NOMO-1 (cell line): ENCODE data around the gene TUBB4A.

Experiments
- DNase-seq, 2 experiments: peaks; one replicate each; lab custom pipeline; 2025; ENCODE audit not compliant: unreplicated experiment in 2 of 2; lab: John Stamatoyannopoulos, UW

The TUBB4A gene

DNA sequence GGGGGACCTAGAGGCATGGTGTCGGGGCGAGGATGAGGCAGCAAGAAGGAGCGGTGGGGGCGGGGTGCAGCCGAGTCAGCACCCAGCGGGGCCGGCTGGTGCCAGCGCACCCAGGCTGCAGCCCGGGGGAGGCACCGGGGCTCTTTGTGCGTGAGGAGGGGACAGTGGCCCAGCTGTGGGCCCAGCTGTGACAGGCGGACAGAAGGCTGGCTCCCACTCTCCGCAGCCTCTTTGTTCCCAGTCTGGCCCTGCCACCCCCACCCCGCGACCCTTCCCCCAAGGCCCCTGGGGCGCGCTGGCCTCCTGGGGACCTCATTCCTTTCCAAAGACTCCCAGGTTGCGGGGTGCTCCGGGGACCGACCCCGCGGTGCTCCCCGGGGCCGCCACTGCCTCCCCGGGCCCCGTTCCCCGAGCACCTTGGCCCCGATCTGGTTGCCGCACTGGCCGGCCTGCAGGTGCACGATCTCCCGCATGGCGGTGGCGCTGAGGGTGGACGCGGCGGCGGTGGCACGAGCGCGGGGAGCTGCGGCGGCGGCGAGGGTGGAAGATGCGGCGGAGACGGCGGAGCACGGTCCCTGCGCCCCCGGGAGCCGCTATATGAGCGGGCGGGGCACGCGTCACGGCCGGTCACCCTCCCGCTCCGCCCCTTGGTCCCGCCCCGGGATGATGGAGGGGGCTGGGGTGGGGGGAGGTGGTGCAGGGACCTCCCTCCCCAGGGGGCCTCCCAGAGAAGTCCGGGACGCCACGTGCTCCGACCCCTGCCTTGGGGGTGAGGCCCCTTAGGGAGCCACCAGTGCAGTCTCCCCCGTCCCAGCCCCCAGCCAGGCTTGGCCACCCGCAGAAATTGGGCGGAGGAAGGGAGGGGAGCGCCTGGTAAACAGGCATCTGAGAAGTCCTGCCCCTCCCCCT, at the start of gene TUBB4A:
Gene TUBB4A, minus strand, starts transcription at position 570 of the 909 bp plus-strand sequence. Its CDS starts 97 bp downstream, at position 473.
- no peak for DNase-seq

DNA sequence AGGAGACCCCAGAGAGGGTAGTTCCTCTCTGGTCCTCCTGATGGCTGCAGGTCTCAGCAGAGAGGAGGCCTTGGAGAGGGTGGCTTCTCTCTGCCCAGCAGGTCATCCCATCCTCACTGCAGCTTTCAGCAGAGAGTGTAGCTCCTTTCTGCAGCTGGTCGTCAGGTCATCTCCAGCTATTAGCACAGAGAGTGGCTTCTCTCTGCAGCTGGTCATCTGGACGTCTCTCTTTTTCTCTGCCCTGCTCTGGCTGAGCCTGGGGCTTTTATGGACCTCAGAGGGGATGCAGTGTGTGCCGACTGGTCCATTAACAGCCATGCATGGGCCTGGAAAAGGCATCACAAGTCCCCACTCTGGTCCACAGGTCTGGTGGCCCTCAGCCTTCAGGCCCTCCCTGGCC, 49.0 kb upstream of the TUBB4A start:
- DNase-seq: no peak

DNA sequence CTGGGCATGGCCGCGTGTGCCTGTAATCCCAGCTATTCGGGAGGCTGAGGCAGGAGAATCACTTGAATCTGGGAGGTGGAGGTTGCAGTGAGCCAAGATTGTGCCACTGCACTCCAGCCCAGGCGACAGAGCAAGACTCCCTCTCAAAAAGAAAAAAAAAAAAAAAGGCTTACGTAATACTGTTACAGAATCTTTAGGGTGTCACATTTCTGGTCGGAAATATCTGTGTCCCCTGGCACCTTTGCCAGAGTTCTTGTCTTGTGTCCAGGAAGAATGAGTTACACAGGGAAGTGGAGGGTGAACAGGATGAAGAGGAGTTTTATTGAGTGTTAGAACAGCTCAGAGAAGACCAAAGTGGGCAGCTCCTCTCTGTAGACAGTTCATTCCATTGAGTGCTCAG, 48.6 kb upstream of the TUBB4A start:
- peak in 1 of 2 experiments; percentile 30 for DNase-seq

DNA sequence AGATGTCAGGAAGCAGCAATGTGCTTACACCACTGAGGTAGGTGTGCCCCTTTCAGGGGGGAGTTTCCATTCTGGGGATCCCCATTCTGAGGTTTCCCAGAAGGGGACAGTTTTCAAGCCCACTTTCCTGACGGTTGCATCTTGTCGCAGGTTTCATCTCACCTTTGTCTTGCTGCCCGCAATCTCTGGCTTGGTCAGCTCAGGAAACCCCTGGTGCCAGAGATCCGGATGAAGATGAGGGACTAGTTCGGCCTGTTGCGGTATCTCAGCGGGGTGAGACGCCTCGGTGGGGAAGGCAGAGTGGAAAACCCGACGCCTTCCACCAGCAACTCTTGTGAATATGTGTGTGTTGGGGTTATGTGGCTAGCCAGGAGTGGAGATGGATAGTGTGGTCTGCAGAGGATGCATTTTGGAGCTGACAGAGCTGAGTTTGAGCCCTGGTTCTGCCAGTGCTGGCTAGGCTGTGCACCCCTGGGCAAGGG, 41.8 kb upstream of the TUBB4A start:
- DNase-seq: no peak

DNA sequence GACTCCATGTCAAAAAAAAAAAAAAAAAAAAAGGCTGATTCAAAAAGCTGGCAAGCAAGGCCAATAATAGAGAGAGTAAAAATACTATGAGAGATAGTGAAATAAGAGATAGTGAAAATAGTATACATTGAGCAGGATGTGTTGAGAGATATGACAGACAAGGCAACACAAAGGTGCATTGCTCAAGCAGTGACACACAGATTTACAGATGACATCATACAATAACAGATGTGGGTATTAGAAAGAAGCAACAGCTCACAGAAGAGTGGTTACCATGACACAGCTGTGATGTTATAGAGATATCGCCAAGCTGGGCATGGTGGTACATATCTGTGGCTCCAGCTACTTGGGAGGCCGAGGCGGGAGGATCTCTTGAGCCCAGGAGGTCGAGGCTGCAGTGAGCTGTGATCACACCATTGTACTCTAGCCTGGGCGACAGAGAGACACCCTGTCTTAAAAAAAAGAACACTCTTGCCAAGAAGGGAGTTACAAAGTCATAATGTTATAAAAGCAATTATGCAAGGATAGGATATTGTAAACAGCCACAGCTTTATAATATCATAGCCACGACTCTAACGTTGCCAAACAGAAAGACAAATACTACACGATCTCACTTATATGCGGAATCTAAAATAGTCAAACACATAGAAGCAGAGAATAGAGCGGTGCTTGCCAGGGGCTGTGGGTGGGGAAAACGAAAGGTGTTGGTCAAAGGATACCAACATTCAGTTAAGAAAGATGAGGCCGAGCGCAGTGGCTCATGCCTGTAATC, 39.0 kb upstream of the TUBB4A start:
- no peak for DNase-seq

DNA sequence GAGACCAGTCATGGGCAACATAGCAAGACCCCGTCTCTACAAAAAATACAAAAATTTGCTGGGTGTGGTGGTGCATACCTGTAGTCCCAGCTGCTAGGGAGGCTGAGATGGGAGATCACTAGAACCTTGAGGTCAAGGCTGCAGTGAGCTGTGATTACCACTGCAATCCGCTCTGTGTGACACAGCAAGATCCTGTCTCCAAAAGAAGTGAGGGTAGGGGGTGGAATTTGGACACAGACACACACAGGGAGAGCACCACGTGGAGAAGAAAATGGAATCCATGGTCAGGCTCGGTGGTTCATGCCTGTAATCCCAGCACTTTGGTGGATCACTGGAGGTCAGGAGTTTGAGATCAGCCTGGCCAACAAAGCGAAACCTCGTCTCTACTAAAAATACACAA, 37.4 kb upstream of the TUBB4A start:
- DNase-seq: no peak

DNA sequence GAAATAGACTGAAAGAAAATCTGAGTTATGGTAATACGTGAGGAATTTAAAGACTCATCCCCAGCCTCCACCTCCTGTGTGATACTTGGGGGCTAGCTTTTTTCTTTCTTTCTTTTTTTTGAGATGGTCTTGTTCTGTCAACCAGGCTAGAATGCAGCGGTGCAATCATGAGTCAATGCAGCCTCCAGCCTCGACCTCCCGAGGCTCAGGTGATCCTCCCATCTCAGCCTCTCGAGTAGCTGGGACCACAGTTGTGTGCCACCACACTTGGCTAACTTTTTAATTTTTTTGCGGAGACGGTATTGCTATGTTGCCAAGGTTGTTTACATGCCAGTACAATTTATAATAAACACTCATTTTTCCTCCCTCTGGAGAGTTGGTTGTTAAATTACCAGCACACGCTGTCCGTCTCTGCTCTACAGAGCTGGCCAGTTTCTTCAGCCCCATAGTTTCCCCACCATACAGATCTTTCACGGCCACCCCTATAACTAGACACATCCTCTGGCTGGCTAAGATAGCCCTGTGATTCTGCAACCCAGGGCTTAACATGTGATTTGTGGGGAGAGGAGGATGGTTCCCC, 33.5 kb upstream of the TUBB4A start:
- DNase-seq: no peak

DNA sequence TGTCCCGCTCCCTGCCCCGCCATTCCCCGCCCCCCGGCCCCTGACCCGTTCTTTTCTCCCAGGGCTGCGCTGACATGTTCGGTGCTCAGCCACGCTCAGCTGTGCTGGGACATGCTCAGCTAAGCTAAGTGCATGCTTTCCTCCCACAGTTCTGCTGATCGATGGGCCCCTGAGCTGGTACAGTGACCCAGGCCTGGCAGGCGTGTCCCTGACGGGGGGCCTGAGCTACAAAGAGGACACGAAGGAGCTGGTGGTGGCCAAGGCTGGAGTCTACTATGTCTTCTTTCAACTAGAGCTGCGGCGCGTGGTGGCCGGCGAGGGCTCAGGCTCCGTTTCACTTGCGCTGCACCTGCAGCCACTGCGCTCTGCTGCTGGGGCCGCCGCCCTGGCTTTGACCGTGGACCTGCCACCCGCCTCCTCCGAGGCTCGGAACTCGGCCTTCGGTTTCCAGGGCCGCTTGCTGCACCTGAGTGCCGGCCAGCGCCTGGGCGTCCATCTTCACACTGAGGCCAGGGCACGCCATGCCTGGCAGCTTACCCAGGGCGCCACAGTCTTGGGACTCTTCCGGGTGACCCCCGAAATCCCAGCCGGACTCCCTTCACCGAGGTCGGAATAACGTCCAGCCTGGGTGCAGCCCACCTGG, 32.5 kb upstream of the TUBB4A start:
- no peak for DNase-seq

DNA sequence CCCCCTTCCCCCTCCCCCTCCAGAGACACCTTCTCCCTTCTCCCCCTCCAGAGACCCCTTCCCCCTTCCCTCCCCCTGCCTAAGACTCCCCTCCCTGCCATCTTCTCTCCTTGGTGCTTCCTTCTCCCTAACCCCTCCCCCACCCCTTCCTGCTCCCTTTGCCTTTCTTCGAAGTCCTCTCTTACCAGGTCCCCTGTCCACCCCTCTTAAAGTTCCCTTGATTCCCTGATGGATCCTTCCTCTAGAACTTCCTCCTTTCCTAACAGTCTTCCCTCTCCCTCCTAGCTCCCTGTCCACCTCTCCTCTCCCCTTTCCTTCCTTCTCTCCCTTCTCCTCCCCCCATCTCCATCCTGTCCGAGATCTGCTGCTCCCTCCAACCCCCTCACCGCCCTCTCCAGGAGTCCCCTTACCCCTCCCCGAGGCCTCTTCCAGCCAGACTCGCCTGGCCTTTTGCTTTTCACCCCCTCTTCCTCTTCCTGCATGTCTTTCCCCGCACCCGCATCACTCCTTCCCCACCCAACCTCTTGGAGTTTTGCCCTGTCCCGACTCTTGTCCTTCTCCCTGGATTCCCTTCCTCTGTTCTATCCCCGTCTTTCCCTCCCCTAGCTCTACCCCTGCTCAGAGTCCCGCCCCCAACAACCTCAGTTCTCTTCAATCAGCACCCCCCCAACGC, 31.8 kb upstream of the TUBB4A start:
- no peak for DNase-seq

DNA sequence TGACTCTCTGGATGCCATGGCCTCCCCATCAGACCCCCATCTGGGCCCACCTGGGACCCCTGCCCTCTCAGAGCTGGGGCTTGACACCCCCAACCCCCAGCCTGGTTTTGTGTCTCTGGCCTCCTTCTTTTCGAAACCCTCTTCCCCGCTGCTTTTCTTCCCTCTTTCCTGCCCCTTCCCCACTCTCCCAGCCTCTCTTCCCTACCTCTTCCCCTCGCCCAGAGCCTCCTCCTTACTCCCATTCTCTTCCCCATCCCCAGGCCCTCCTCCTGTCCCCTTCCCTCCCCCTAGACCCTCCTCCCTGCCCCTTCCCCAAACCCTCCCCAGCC, 30.9 kb upstream of the TUBB4A start:
- DNase-seq: no peak

DNA sequence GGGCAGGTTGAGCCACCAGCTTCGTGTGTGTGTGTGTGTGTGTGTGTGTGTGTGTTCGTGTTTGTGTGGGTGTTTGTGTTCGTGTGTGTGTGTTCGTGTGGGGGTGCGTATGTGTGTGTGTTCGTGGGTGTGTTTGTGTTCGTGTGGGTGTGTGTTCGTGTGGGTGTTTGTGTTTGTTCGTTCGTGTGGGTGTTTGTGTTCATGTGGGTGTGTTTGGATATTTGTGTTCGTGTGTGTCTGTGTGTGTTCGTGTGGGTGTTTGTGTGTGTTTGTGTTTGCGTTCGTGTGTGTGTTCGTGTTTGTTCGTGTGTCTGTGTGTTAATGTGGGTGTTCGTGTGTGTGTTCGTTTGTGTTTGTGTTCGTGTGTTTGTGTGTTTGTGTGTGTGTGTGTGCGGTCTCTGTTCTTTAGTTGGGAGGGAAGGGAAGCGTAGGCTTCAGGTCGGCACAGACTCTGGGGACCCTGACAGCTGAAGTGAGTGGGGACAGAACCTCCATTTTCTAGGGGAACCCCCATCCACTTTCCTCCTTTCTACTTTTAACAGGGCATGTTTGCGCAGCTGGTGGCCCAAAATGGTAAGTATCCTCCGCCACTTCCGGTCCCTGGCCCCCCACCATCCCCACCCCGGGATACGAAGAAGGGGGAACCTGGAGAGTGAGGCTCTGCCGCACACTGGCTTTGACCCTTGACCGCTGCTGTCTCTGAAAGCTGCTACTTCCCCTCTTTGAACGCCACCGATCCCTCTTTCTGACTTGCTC, 30.3 kb upstream of the TUBB4A start:
- peak; percentile 73 to 77 for DNase-seq

DNA sequence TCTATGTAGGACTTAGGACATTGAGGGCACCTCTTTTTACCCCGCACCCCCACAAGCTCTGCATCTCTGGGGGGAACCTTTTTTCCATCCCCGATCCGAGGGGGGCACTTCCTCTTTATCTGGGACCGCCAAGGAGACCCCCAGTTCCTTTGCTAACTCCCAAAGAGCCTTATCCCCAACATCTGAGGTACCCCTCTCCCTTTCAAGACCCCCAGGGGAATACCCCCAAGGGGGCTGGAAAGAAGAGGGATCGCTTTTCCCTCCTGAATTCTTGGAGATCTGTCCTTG, 29.8 kb upstream of the TUBB4A start:
- no peak for DNase-seq

DNA sequence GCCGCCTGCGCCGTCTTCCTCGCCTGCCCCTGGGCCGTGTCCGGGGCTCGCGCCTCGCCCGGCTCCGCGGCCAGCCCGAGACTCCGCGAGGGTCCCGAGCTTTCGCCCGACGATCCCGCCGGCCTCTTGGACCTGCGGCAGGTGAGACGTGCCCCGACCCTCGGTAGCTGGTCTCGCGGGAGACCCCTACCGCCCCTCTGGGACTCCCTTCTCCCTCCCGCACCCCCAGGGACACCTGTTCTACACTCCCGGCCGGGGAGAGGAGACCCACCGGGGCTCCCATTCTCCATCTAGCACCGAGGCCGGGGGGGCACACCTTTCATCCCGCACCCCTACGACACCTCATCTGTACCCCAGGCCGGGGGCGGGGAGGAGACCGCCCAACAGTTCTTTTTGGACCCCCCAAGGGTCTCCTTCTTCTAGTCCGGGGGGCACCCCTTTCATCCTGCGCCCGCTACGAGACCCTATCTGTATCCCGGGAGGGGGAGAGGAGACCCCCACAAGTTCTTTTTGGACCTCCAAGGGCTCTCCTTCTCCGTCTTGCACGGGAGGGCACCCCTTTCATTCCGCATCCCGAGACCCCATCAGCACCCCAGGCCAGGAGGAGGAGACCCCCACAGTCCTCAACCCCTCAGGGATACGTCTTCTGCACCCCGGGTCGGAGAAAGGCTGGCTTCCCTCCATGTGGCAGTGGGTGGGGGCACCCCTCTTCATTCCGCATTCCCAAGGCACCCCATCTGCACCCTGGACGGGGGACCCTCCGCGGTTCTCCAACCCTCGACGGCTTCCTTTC, 29.2 kb upstream of the TUBB4A start:
- DNase-seq: no peak

DNA sequence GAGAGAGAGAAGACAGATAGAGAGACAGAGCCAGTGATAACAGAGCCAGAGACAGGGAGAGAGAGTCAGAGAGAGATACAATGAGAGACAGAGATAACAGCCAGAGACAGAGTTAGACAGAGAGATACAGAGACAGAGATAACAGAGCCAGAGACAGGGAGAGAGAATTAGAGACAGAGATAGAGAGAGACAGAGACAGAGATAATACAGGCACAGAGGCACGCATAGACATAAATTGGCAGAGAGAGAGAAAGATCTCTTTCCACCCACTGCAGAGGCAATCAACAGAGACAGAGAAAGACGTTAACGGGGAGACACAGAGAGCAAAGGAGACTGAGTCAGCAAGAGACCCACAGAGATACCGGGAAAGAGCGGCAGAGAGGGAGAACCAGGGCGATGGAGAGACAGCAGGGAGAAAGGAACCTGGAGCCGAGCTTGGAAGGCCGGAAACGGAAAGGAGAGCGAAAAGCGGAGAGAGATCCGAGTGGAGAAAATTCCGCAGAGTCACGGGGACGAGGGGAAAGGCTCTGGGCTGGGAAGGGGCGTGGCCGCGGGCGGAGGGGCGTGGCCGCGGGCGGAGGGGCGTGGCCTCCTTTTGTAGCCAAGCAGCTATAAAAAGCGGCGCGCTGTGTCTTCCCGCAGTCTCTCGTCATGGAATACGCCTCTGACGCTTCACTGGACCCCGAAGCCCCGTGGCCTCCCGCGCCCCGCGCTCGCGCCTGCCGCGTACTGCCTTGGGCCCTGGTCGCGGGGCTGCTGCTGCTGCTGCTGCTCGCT, 28.5 kb upstream of the TUBB4A start, which contains the start of gene TNFSF9:
Gene TNFSF9, plus strand, starts transcription at position 641 of the 777 bp plus-strand sequence. Its CDS starts 11 bp downstream, at position 652.
- DNase-seq: peak; percentile 79 to 87

DNA sequence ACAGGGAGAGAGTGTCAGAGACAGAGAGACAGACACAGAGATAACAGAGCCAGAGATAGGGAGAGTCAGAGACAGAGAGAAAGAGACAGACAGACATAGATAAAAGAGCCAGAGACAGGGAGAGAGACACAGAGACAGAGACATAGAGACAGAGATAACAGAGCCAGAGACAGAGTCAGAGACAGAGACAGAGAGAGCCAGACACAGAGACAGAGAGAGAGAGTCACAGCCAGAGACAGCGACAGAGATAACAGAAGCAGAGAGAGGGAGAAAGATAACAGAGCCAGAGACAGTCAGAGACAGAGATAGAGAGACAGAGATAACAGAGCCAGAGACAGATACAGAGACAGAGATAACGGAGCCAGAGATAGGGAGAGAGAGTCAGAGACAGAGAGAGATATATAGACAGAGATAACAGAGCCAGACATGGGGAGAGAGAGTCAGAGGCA, 27.9 kb upstream of the TUBB4A start:
- no peak for DNase-seq

DNA sequence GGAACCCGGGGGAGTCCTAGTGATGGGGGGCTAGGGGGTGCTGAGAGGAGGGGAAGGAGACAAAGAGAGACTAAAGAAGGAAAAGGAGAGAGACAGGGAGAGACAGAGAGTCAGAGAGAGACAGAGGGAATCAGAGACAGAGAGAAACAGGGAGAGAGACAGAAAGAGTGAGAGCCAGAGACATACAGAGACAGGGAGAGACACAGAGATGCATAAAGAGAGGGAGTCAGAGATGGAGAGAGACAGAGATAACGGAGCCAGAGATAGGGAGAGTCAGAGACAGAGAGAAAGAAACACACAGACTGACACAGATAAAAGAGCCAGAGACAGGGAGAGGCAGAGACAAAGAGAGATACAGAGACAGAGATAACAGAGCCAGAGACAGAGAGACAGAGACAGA, 27.2 kb upstream of the TUBB4A start:
- no peak for DNase-seq

DNA sequence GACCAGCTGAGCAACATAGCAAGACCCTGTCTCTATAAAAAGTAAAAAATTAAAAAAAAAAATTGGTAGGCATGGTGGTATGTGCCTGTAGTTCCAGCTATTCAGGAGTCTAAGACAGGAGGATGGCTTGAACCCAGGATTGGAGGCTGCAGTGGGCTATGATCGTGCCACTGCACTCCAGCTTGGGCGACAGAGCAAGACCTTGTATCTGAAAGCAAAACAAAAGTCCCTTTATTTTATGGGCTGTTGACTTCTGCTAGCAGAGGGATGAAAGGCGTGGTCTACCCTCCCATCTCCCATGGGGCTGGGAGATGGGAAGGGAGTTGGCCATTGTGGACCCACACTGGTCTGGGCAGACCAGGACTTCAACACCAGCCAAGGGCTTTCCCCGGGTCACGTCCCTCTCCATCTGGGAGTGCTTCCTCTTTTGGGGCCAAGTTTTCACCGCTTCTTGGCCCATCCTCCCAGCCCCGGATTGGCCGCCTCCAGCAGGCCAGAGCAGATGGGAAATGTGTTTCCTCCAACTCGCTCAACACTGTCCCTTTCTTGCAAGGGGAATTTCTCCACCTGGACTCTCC, 26.5 kb upstream of the TUBB4A start:
- peak; percentile 82 to 87 for DNase-seq
